ENCODE results near the gene DNASE1L3. TPM values are rescaled to one million over a fixed set of nuclear protein-coding genes. Genes with fewer than 3 reads are reported as not detected.
"Not testable (repeated sequence)": the region's sequence is repeated elsewhere in the genome, so short reads cannot be mapped to it uniquely, and the experiment has no call there.

DNASE1L3 gene
- total RNA-seq, 1 experiment from 2014 or later: not detected

GRCh38 chr3:58202917-58203360 lies 7.8 kb downstream of the DNASE1L3 start:
- no peak for DNase-seq (ENCODE audit: extremely low read depth, low read depth)

- DNase-seq (ENCODE audit: extremely low read depth, low read depth): not testable (repeated sequence)
Measured at GRCh38 chr3:58201451-58201850, 9.3 kb downstream of the DNASE1L3 start.

- no peak for DNase-seq (ENCODE audit: extremely low read depth, low read depth)
Measured at GRCh38 chr3:58200846-58201355, 9.9 kb downstream of the DNASE1L3 start.

- DNase-seq (ENCODE audit: extremely low read depth, low read depth): no peak
Measured at GRCh38 chr3:58200121-58200709, 10.6 kb downstream of the DNASE1L3 start.

GRCh38 chr3:58198804-58199203 lies 12.0 kb downstream of the DNASE1L3 start:
- no peak for DNase-seq (ENCODE audit: extremely low read depth, low read depth)

GRCh38 chr3:58198362-58198761 lies 12.4 kb downstream of the DNASE1L3 start:
- no peak for DNase-seq (ENCODE audit: extremely low read depth, low read depth)

- no peak for DNase-seq (ENCODE audit: extremely low read depth, low read depth)
Measured at GRCh38 chr3:58197588-58197987, 13.2 kb downstream of the DNASE1L3 start.

GRCh38 chr3:58193682-58194407 lies 16.9 kb downstream of the DNASE1L3 start:
- no peak for DNase-seq (ENCODE audit: extremely low read depth, low read depth)

GRCh38 chr3:58192069-58192468 lies 18.7 kb downstream of the DNASE1L3 start:
- no peak for DNase-seq (ENCODE audit: extremely low read depth, low read depth)

- DNase-seq (ENCODE audit: extremely low read depth, low read depth): no peak
Measured at GRCh38 chr3:58191361-58191991, 19.3 kb downstream of the DNASE1L3 start.

GRCh38 chr3:58190882-58191281 lies 19.9 kb downstream of the DNASE1L3 start:
- no peak for DNase-seq (ENCODE audit: extremely low read depth, low read depth)

- no peak for DNase-seq (ENCODE audit: extremely low read depth, low read depth)
Measured at GRCh38 chr3:58190291-58190690, 20.5 kb downstream of the DNASE1L3 start.

- DNase-seq (ENCODE audit: extremely low read depth, low read depth): no peak
Measured at GRCh38 chr3:58189691-58190090, 21.1 kb downstream of the DNASE1L3 start.

- DNase-seq (ENCODE audit: extremely low read depth, low read depth): no peak
Measured at GRCh38 chr3:58188921-58189451, 21.8 kb downstream of the DNASE1L3 start.

- DNase-seq (ENCODE audit: extremely low read depth, low read depth): no peak
Measured at GRCh38 chr3:58188173-58188564, 22.6 kb downstream of the DNASE1L3 start.

- DNase-seq (ENCODE audit: extremely low read depth, low read depth): no peak
Measured at GRCh38 chr3:58184982-58185360, 25.8 kb downstream of the DNASE1L3 start.

- no peak for DNase-seq (ENCODE audit: extremely low read depth, low read depth)
Measured at GRCh38 chr3:58184309-58184981, 26.3 kb downstream of the DNASE1L3 start.

GRCh38 chr3:58183891-58184290 lies 26.9 kb downstream of the DNASE1L3 start:
- DNase-seq (ENCODE audit: extremely low read depth, low read depth): no peak

- no peak for DNase-seq (ENCODE audit: extremely low read depth, low read depth)
Measured at GRCh38 chr3:58183221-58183620, 27.6 kb downstream of the DNASE1L3 start.

GRCh38 chr3:58180940-58181587 lies 29.7 kb downstream of the DNASE1L3 start:
- no peak for DNase-seq (ENCODE audit: extremely low read depth, low read depth)

Measured in NCI-H460 (cell line).